Fibroblast of the conjunctiva (primary cell): Measurements from ENCODE around the gene RNU1-2.
"Not testable (repeated sequence)": the region's sequence is repeated elsewhere in the genome, so short reads cannot be mapped to it uniquely, and the experiment has no call there.

Source experiments
- DNase-seq: peaks from one replicate; pipeline ENCODE4 v3.0.0-alpha.2; 2010; ENCODE audit warnings: low read depth

RNU1-2 gene

DNA sequence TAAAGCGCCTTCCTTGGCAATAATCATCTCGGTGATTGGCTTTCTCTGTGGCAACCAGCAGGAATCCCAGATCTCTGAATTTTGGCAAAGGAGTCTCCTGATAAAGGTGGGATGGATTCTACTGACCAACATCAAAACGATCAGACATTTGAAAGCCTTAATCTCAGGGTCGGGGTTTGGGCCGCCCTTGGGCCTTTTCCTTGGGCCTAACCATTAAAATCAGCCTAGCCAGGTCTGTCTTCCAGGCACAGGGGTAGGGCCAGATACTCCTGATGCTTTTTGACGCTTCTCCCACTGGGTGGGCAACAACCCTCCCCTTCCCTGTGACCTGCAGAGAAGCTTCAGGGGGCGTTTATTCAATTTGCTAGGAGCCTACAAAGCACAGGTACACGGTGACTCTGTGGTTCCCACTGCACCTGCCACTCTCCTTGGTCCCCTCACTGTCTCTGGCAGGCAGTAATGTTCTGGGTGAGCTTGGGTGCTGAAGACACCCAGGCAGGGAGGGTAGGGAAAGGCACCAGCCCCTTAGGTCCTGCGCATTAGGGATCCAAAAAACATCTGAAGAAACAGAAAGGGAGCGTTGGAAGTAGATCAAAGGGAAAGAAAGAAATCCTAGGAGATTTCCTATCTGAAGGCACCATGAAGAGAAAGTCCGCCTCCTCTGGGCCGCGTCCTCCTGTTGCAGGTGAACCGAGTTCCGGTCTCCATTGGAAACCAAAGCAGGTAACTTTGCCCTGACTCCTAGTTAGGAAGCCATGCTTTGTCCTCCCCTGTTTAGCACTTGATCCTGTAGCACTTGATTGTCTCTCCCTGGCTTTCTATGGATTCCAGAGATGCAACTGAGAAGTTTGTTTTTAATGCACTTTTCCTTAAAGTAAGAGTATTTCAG lies 12.3 kb downstream of the RNU1-2 start:
- no peak for DNase-seq

DNA sequence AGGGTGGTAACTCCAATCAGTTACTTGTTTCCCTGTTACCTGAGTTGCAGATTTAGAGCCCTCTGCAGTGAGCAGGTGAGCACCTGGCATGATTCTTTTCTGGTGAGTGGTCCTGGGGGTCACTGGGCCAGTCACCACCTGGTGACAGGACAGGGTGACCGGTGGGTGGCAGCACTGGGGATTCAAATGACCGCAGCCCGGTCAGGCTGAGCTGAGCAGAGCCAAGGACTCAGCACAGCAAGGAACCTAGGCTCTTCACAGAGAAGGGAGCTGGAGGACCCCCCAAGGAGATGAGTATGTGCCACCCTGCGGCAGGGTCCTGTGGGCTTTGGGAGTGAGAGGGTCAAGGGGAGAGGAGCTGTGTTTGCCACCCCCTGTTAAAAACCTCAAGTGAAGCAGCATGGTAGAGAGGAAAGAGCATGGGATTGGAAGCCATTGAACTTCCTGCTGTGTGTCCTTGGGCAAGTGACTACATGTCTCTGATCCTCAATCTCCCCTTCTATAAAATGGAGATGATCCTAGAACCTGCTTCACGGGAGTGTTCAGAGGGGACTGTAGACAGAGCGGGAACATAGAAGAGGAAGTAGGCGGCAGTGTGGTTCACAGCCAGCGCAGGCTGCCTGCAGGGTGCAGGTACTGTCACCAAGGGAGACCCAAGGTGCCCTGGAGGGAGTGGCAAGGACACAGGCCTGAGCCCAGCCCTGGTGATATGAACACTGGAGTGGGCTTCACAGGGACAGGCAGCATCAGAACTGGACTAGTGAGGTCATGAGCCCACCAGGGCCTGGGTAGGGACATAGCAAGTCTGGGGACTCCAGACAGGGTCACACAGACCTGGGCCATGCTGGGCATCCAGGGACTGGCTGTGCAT lies 16.3 kb downstream of the RNU1-2 start:
- DNase-seq, result not testable (repeated sequence)

DNA sequence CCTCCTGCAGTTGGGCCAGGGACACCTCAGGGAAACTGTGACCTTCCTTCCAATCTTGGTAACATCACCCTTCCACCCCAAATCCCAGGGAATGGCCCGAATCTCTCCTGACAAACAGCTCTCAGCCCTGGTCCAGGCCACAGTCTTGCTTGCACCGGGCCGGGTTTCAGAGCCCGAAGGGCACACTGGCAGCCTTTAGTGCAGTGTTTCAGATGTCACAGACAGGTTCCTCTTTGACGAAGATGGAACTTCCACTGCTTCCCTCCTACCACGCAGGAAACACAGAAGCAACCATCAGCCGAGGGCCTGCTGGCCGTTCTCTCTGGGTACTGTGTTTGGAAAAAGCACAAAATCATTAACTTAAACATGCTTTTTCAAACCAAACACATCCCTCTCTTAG lies 17.0 kb downstream of the RNU1-2 start:
- not testable (repeated sequence) for DNase-seq

DNA sequence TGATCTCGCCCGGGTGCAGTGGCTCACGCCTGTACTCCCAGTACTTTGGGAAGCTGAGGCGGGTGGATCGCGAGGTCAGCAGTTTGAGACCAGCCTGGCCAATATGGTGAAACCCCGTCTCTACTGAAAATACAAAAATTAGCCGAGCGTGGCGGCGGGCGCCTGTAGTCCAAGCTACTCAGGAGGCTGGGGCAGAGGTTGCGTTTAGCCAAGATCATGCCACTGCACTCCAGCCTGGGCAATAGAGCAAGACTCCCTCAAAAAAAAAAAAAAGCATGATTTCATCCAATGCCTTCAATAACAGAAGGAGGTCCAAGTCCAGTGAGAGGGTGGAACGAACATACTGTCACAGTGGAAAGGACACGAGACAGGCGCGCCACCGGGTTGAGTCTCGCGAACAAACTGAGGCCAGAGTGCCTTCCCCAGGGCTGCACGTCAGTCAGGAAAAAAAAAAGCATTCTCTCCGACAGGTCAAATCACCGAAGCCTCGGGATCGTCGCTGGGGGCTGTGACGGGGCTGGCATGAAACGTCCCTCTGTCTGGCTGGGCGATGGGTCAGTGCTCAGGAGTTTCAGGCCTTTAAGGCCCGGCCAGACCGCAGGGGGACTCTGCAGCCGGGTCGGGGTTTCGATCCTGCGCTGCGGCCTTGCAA lies 17.5 kb downstream of the RNU1-2 start:
- no peak for DNase-seq

GRCh38 chr1:16913833-16914662 lies 18.3 kb downstream of the RNU1-2 start:
- DNase-seq, result peak; percentile 95

- not testable (repeated sequence) for DNase-seq
Measured at GRCh38 chr1:16914928-16915626, 19.3 kb downstream of the RNU1-2 start.

GRCh38 chr1:16915627-16915973 lies 19.8 kb downstream of the RNU1-2 start:
- no peak for DNase-seq

GRCh38 chr1:16916036-16916880 lies 20.5 kb downstream of the RNU1-2 start:
- DNase-seq, result not testable (repeated sequence)

GRCh38 chr1:16918371-16918770 lies 22.6 kb downstream of the RNU1-2 start:
- no peak for DNase-seq

GRCh38 chr1:16918936-16919665 lies 23.3 kb downstream of the RNU1-2 start:
- not testable (repeated sequence) for DNase-seq

GRCh38 chr1:16920951-16921350 lies 25.2 kb downstream of the RNU1-2 start:
- DNase-seq, result no peak

GRCh38 chr1:16921391-16922185 lies 25.8 kb downstream of the RNU1-2 start, which contains the start of gene CROCC:
TSS of gene CROCC (plus strand) at chr1:16921931. CDS start at chr1:16922019, 88 bp downstream.
- no peak for DNase-seq

DNA sequence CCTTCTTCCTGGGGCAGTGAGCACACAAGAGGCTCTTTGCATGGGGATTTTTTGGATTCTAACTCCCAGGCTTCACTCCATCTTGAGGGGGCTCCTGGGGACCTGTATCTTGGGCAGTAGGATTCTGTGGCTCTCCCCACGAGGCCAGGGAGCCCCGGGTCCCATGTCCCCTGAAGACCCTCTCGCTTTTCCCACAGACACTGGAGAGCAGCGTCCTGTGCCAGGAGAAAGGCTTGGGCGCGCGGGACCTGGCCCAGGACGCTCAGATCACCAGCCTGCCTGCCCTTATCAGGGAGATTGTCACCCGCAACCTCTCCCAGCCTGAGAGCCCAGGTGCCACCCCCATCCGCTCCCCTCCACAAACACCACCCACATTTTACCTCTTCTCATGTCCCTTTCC lies 26.7 kb downstream of the RNU1-2 start:
- no peak for DNase-seq

DNA sequence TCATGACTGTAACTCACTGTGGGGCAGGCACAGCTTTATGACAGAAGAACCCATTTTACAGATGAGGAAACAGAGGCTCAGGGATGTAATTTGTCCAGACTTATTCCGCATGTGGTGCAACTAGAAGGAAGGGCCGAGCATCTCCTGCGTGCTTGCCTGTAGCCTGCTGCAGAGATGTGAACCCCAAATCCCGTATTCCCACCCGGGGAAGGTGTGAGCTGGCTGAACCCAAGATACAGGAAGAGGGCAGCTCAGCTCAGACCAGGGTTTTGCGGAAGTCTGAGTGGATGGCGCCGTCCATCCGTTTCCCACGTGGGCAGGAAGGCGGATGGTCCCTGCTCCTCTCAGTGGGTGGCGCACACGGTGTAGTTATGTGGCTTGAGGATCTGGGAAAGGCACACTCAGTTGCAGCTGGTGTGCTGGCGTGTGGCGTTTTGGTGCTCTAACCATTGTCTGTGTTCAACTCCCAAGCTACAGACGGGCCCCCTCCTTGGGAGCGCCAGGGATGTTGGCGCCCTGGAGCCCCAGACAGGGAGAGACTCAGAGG lies 27.2 kb downstream of the RNU1-2 start:
- DNase-seq, result no peak

GRCh38 chr1:16924216-16924918 lies 28.6 kb downstream of the RNU1-2 start:
- no peak for DNase-seq

- no peak for DNase-seq
Measured at GRCh38 chr1:16924919-16925477, 29.2 kb downstream of the RNU1-2 start.
